ENCODE data around the gene ST8SIA1. TPM values are rescaled to one million over a fixed set of nuclear protein-coding genes. Genes with fewer than 3 reads are reported as not detected.

ST8SIA1 gene
- total and polyA plus RNA-seq, 5 experiments from 2014 or later, result 0.37 to 1.7 (median 1.0) TPM; not detected in 1

DNA sequence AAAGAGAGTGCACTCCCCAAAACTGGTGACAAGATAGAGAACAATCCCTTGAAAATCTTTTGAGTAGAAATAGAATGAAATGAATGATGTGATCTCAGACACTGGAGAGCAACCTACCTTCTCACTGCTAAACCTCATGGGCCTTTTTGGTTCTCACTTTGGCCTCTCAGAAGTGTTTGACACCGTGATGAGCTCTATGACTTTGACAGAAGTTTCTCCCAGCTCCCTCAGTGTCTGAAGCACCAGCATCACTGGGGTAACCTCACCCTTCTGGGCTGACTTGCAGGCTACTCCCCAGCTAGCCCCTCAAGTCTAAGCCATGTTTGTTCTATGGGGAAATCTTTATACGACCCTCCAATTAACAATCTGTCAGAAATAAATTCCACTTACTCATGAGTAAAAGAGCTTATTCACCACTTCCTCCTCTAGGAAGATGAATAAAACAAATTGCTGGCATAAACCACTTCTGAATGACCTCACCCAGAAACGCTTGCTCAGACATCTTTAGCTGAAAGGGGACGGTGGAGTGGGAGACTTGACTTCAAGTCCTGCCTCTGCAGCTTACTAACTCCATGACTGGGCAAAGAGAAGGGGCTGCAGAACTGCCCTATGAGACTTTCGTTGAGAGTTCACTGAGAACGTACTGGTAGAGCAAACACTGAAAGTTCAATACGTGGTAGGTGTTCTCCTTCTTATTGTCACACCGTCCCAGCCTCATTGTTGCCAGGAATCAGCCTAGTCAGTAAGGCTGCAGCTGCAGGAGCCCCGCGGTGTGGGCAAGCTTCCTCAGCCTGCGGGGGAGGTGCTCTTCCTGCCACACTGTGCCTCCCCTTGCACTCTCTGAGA is 46.5 kb downstream of the ST8SIA1 start:
- Mint-ChIP-seq H3K27me3 (peaks cover 0 to 3% (median 3%) of the 10 kb centered on the region in 5 donors), H3K4me1 (peaks cover 9 to 14% (median 13%) of the 10 kb centered on the region in 4 donors), H3K4me3 (peak overlapping the region in 7 of 10 donors; percentile 4 to 49 (median 15)), H3K27ac (peak overlapping the region in 2 of 10 donors; percentile 11 to 33), H3K9me3 (no peaks in the 10 kb centered on the region), H3K36me3 (no peaks in the 10 kb centered on the region)
- peak; percentile 39 to 70 for ATAC-seq
- POLR2A ChIA-PET, result no interaction called here
- peak in 1 of 10 donors; percentile 5 for DNase-seq

DNA sequence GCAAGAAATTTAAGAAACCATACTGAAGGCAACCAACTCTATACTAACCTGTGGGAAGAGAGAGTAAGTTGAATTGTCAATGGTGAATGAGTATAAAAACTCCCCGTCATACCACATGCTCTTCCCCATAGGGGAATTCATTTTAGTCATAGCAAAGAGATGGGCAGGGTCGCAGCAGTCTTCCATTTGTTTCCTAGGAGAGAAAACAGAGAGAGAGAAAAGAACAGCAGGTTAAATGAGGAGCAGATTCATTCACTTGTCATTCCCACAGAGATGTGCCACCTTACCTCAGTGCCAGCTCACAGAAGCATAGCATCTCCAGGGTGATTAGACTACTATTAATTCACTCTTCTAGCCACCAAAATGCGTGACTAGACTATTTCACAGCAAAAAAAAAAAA is 47.4 kb downstream of the ST8SIA1 start:
- Mint-ChIP-seq H3K27ac (no peak overlapping the region), H3K4me1 (peaks cover 9 to 14% (median 13%) of the 10 kb centered on the region in 4 donors), H3K4me3 (no peak overlapping the region), H3K9me3 (no peaks in the 10 kb centered on the region), H3K36me3 (no peaks in the 10 kb centered on the region), H3K27me3 (peaks cover 0 to 3% (median 3%) of the 10 kb centered on the region in 5 donors)
- ATAC-seq (no peak), DNase-seq (no peak)
- POLR2A ChIA-PET, result no interaction called here

DNA sequence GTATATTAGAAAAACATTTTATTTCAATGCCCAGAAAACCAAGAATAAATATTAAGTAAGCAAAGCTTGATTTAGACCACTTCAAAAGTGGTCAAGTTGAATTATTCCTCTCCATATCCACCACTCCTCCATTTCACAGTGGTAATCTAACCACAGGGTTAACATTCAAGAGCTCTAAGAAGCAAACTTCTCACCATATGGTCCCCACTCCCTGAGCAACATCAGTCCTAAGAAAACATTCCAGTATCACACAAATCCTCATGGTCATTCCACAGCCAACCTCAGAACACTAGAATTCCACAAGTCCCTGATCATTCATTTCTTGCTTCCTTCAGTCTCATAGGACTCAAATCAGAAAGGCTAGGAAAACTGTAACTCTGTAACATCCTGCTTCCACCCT is 47.9 kb downstream of the ST8SIA1 start:
- DNase-seq, result no peak
- peaks cover 9 to 14% (median 13%) of the 10 kb centered on the region in 4 donors for H3K4me1 Mint-ChIP-seq
- H3K4me3 Mint-ChIP-seq, result no peak overlapping the region
- peaks cover 0 to 3% (median 3%) of the 10 kb centered on the region in 5 donors for H3K27me3 Mint-ChIP-seq
- no peaks in the 10 kb centered on the region for H3K9me3 Mint-ChIP-seq
- no peak for ATAC-seq
- H3K36me3 Mint-ChIP-seq, result no peaks in the 10 kb centered on the region
- POLR2A ChIA-PET, result no interaction called here
- H3K27ac Mint-ChIP-seq, result no peak overlapping the region

- ATAC-seq (no peak), DNase-seq (no peak)
- POLR2A ChIA-PET, result no interaction called here
- H3K36me3 Mint-ChIP-seq, result no peaks in the 10 kb centered on the region
- H3K4me1 Mint-ChIP-seq, result peaks cover 9 to 14% (median 13%) of the 10 kb centered on the region in 4 donors
- H3K27me3 Mint-ChIP-seq, result peaks cover 0 to 4% (median 3%) of the 10 kb centered on the region in 5 donors
- H3K4me3 Mint-ChIP-seq, result no peak overlapping the region
- H3K9me3 Mint-ChIP-seq, result no peaks in the 10 kb centered on the region
- no peak overlapping the region for H3K27ac Mint-ChIP-seq
These were observed 48.7 kb downstream of the ST8SIA1 start for GRCh38 chr12:22285846-22286245.

- no peaks in the 10 kb centered on the region for H3K9me3 Mint-ChIP-seq
- no peaks in the 10 kb centered on the region for H3K36me3 Mint-ChIP-seq
- DNase-seq (no peak), ATAC-seq (no peak)
- no peak overlapping the region for H3K4me3 Mint-ChIP-seq
- POLR2A ChIA-PET, result no interaction called here
- peaks cover 9 to 14% (median 13%) of the 10 kb centered on the region in 4 donors for H3K4me1 Mint-ChIP-seq
- peaks cover 0 to 6% (median 3%) of the 10 kb centered on the region in 5 donors for H3K27me3 Mint-ChIP-seq
- no peak overlapping the region for H3K27ac Mint-ChIP-seq
These were observed 49.6 kb downstream of the ST8SIA1 start for GRCh38 chr12:22284871-22285270.

GRCh38 chr12:22283508-22283907 is 51.0 kb downstream of the ST8SIA1 start:
- Mint-ChIP-seq H3K36me3 (no peaks in the 10 kb centered on the region), H3K9me3 (peaks cover 0 to 4% (median 0%) of the 10 kb centered on the region in 9 donors), H3K4me3 (no peak overlapping the region), H3K27me3 (peaks cover 3 to 13% (median 6%) of the 10 kb centered on the region in 5 donors), H3K4me1 (peaks cover 7 to 11% (median 9%) of the 10 kb centered on the region in 4 donors), H3K27ac (no peak overlapping the region)
- POLR2A ChIA-PET, result no interaction called here
- no peak for ATAC-seq
- DNase-seq, result no peak

DNA sequence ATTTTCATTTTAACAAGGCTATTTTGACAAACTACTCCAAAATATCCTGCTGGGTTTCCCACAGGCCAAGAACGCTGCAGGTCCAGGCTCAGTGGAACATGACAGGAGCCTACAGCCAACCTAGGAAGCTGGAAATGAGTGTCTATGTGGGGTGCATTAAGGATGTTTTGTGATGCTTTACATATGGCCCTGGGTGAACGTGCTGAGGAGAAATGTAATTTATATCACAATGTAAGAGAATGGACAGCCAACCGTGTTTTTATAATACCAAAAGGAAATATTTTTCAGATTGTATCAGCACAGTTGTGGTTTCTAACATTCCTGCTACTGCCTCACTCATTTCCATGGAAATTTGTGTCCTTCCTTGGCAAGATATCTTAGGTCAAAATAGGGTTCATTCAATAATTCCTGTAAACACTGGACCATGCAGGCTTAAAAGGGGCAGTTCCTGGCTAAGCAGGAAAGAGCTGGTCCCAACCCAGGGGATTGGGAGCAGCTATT is 51.5 kb downstream of the ST8SIA1 start:
- POLR2A ChIA-PET, result no interaction called here
- Mint-ChIP-seq H3K4me3 (no peak overlapping the region), H3K27me3 (peaks cover 3 to 13% (median 6%) of the 10 kb centered on the region in 5 donors), H3K4me1 (peaks cover 3 to 7% (median 4%) of the 10 kb centered on the region in 4 donors), H3K9me3 (peaks cover 0 to 4% (median 0%) of the 10 kb centered on the region in 9 donors), H3K36me3 (no peaks in the 10 kb centered on the region), H3K27ac (no peak overlapping the region)
- DNase-seq, result no peak
- ATAC-seq, result no peak

GRCh38 chr12:22282283-22282682 is 52.2 kb downstream of the ST8SIA1 start:
- Mint-ChIP-seq H3K27me3 (peaks cover 3 to 13% (median 6%) of the 10 kb centered on the region in 5 donors), H3K36me3 (no peaks in the 10 kb centered on the region), H3K4me1 (peaks cover 0 to under 1% (median 0%) of the 10 kb centered on the region in 4 donors), H3K27ac (no peak overlapping the region), H3K9me3 (peaks cover 0 to 4% (median 0%) of the 10 kb centered on the region in 9 donors), H3K4me3 (no peak overlapping the region)
- POLR2A ChIA-PET, result no interaction called here
- ATAC-seq (no peak), DNase-seq (no peak)

DNA sequence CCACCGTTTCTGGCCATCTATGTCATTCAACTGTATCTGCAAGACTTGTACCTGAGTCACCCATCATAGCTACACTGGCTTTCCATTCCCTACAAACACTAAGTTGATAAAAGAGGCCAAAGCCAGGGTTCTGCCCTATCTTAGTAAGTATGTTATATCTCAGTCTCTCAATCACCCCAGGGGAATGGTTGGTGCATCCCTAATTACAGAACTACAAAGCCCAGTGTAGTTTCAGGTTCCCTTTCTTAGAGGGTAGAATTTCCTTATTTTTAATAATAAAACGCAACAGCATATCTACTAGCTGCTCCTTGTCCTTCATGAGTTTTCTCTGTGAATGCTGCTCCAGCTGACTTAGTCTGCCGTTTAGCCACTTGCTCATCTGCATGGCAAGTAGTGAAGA is 57.6 kb downstream of the ST8SIA1 start:
- Mint-ChIP-seq H3K36me3 (no peaks in the 10 kb centered on the region), H3K9me3 (peaks cover 0 to 4% (median 0%) of the 10 kb centered on the region in 9 donors), H3K4me1 (no peaks in the 10 kb centered on the region), H3K27ac (no peak overlapping the region), H3K4me3 (no peak overlapping the region), H3K27me3 (peaks cover 6 to 13% (median 9%) of the 10 kb centered on the region in 5 donors)
- DNase-seq, result no peak
- POLR2A ChIA-PET, result no interaction called here
- no peak for ATAC-seq

- Mint-ChIP-seq H3K36me3 (no peaks in the 10 kb centered on the region), H3K27ac (no peak overlapping the region), H3K27me3 (peaks cover 6 to 13% (median 9%) of the 10 kb centered on the region in 5 donors), H3K4me1 (no peaks in the 10 kb centered on the region), H3K4me3 (no peak overlapping the region), H3K9me3 (peaks cover 0 to 4% (median 0%) of the 10 kb centered on the region in 9 donors)
- ATAC-seq (no peak), DNase-seq (no peak)
- POLR2A ChIA-PET, result no interaction called here
These were observed 58.2 kb downstream of the ST8SIA1 start for GRCh38 chr12:22276313-22276712.

- Mint-ChIP-seq H3K9me3 (peaks cover 0 to 4% (median 0%) of the 10 kb centered on the region in 9 donors), H3K4me3 (no peak overlapping the region), H3K27me3 (peaks cover 6 to 13% (median 9%) of the 10 kb centered on the region in 5 donors), H3K27ac (no peak overlapping the region), H3K4me1 (no peaks in the 10 kb centered on the region), H3K36me3 (no peaks in the 10 kb centered on the region)
- POLR2A ChIA-PET, result no interaction called here
- ATAC-seq (no peak), DNase-seq (no peak)
These were observed 58.7 kb downstream of the ST8SIA1 start for GRCh38 chr12:22275843-22276242.

- Mint-ChIP-seq H3K4me3 (no peak overlapping the region), H3K9me3 (no peaks in the 10 kb centered on the region), H3K27me3 (peaks cover 1 to 17% (median 8%) of the 10 kb centered on the region in 5 donors), H3K27ac (no peak overlapping the region), H3K4me1 (peaks cover 2 to 7% (median 4%) of the 10 kb centered on the region in 4 donors), H3K36me3 (no peaks in the 10 kb centered on the region)
- POLR2A ChIA-PET, result no interaction called here
- ATAC-seq (no peak), DNase-seq (no peak)
These were observed 62.0 kb downstream of the ST8SIA1 start for GRCh38 chr12:22272335-22273151.

DNA sequence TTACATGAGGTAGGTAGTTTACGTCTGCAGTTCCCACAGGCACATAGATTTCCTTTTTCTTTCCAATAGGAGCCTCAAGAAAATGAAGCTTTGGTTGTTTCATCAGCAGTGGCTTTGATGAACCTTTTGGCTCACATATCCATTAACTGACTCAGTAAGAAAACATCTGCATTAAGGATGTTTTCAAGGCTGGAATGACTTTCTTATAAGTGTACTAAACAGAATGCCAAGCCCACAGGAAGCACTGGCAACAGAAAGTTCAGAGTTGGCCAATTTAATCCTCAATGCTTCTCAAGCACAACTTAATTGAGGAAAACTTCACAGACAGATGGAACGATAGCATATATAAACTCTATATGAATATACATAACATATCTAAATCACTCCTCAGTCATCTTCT is 63.5 kb downstream of the ST8SIA1 start:
- DNase-seq, result no peak
- peaks cover 2 to 7% (median 4%) of the 10 kb centered on the region in 4 donors for H3K4me1 Mint-ChIP-seq
- H3K27ac Mint-ChIP-seq, result no peak overlapping the region
- H3K9me3 Mint-ChIP-seq, result no peaks in the 10 kb centered on the region
- no peaks in the 10 kb centered on the region for H3K36me3 Mint-ChIP-seq
- no peak overlapping the region for H3K4me3 Mint-ChIP-seq
- POLR2A ChIA-PET, result no interaction called here
- peaks cover 1 to 18% (median 8%) of the 10 kb centered on the region in 5 donors for H3K27me3 Mint-ChIP-seq
- ATAC-seq, result no peak

Measured in naive thymus-derived CD8-positive, alpha-beta T cell (primary cell).